Panc1 (cell line): ENCODE results near the gene THBS4. TPM values are rescaled to one million over a fixed set of nuclear protein-coding genes. Genes with fewer than 3 reads are reported as not detected.

Experiments used
- ATAC-seq: fragments of 200-7000 bp; cut with Tn5 transposase; 2 replicates; pipeline ENCODE4 v1.9.1; 2020; ENCODE audit warnings: mild to moderate bottlenecking, moderate library complexity
- BruUV-seq: library from RNA; stranded (reverse); fragments of 400-500 nt; replicated peaks from 2 replicates; lab custom pipeline; 2021; lab: Mats Ljungman, UMichigan
- CTCF ChIA-PET: fragments of 300-600 bp; sonication (Branson Sonifier 250); formaldehyde crosslinking; loops from one replicate; lab custom pipeline; 2022; ENCODE audit warnings: antibody characterized with exemption; lab: Charles Lee
- POLR2A ChIA-PET: fragments of 300-600 bp; sonication (Branson Sonifier 250); formaldehyde crosslinking; loops from one replicate; lab custom pipeline; 2022; ENCODE audit warnings: antibody characterized with exemption; lab: Charles Lee
- DNase-seq: peaks from one replicate; pipeline ENCODE4 v3.0.0-alpha.2; 2010; ENCODE audit warnings: low read depth, low spot score
- H3K27ac ChIP-seq: 2 replicates; pipeline ENCODE4 v1.5.1; 2011; ENCODE audit warnings: mild to moderate bottlenecking, low read length, inconsistent platforms
- H3K27me3 ChIP-seq: fragments of 200-500 bp; sonication (Bioruptor generic); 2 replicates; pipeline ENCODE4 v1.6.0; 2014; ENCODE audit warnings: low read length, inconsistent platforms; ENCODE audit not compliant: control insufficient read depth, insufficient read depth
- H3K36me3 ChIP-seq: fragments of 200-500 bp; sonication (Bioruptor generic); 2 replicates; pipeline ENCODE4 v1.5.1; 2014; ENCODE audit warnings: inconsistent platforms, mild to moderate bottlenecking, low read length, moderate library complexity; ENCODE audit not compliant: control insufficient read depth, insufficient read depth
- H3K4me1 ChIP-seq: 2 replicates; pipeline ENCODE4 v1.5.1; 2011; ENCODE audit warnings: inconsistent platforms, mild to moderate bottlenecking, low read length, moderate library complexity; ENCODE audit not compliant: control insufficient read depth, insufficient read depth
- H3K4me3 ChIP-seq, 2 experiments: 2 replicates each; pipeline ENCODE4 v1.5.1; 2011 to 2012; ENCODE audit warnings: low read depth in 2 of 2, low read length in 2 of 2, mild to moderate bottlenecking in 2 of 2, inconsistent platforms in 1 of 2, moderate library complexity in 1 of 2
- H3K9me3 ChIP-seq: fragments of 200-500 bp; sonication (Bioruptor generic); 2 replicates; pipeline ENCODE4 v1.5.1; 2014; ENCODE audit warnings: low read depth, mild to moderate bottlenecking, inconsistent platforms, low read length, moderate library complexity; ENCODE audit not compliant: control insufficient read depth, insufficient read depth
- CTCF ChIP-seq: fragments of 450-650 bp; IDR thresholded peaks from 2 replicates; pipeline ENCODE4 v1.5.1; 2017; ENCODE audit warnings: mild to moderate bottlenecking
- POLR2AphosphoS5 ChIP-seq: IDR thresholded peaks from 2 replicates; pipeline ENCODE4 v1.6.1; 2012; ENCODE audit warnings: mild to moderate bottlenecking, low read depth, low read length, moderate library complexity
- SIN3A ChIP-seq: IDR thresholded peaks from 2 replicates; pipeline ENCODE4 v1.6.1; 2012; ENCODE audit warnings: low read depth, mild to moderate bottlenecking, low read length, moderate library complexity, borderline replicate concordance; ENCODE audit not compliant: insufficient read depth
- TCF7L2 ChIP-seq: IDR thresholded peaks from 2 replicates; pipeline ENCODE4 v1.6.1; 2011; ENCODE audit warnings: mild to moderate bottlenecking, low read depth, low read length, inconsistent platforms
- in situ Hi-C: cut with HindIII; loops from 2 replicates; pipeline ENCODE4 v1.10.0; 2016; ENCODE audit warnings: low sequenced_read_pairs, low pct_unique_long_range_greater_than_20kb
- intact Hi-C: fragments of 100-400 bp; cut with micrococcal nuclease; formaldehyde crosslinking; loops from one replicate; pipeline ENCODE4 v1.10.0; 2022; ENCODE audit not compliant: unreplicated experiment
- total RNA-seq: library from RNA; stranded (reverse); gene quantifications from one replicate; pipeline ENCODE4 v1.2.1, GENCODE V29; 2021; ENCODE audit not compliant: unreplicated experiment
- TF ChIP-seq, protein P1 (sequence below), 2 experiments: IDR thresholded peaks; 2 replicates each; pipeline ENCODE4 v1.6.1; 2011 to 2012; ENCODE audit warnings: low read depth in 2 of 2, control low read depth in 1 of 2, low read length in 1 of 2, mild to moderate bottlenecking in 1 of 2, moderate library complexity in 1 of 2; ENCODE audit not compliant: insufficient read depth in 1 of 2

The THBS4 gene
- total RNA-seq, 1 experiment from 2014 or later: 0.31 TPM

GRCh38 chr5:80068246-80068636 lies 33.1 kb downstream of the THBS4 start:
- ChIA-PET CTCF (no interaction called here), POLR2A (no interaction called here)
- intact Hi-C loops: no loop called here
- Histone ChIP-seq H3K36me3 (no peaks in the 10 kb centered on the region), H3K9me3 (no peaks in the 10 kb centered on the region), H3K4me1 (no peaks in the 10 kb centered on the region), H3K4me3 (no peak overlapping the region), H3K27ac (no peak overlapping the region), H3K27me3 (peaks cover 5% of the 10 kb centered on the region)
- BruUV-seq: no TSS peak
- no peak for TF ChIP-seq TCF7L2
- TF ChIP-seq SIN3A: no peak
- no peak for TF ChIP-seq POLR2AphosphoS5
- TF ChIP-seq, protein P1, sequence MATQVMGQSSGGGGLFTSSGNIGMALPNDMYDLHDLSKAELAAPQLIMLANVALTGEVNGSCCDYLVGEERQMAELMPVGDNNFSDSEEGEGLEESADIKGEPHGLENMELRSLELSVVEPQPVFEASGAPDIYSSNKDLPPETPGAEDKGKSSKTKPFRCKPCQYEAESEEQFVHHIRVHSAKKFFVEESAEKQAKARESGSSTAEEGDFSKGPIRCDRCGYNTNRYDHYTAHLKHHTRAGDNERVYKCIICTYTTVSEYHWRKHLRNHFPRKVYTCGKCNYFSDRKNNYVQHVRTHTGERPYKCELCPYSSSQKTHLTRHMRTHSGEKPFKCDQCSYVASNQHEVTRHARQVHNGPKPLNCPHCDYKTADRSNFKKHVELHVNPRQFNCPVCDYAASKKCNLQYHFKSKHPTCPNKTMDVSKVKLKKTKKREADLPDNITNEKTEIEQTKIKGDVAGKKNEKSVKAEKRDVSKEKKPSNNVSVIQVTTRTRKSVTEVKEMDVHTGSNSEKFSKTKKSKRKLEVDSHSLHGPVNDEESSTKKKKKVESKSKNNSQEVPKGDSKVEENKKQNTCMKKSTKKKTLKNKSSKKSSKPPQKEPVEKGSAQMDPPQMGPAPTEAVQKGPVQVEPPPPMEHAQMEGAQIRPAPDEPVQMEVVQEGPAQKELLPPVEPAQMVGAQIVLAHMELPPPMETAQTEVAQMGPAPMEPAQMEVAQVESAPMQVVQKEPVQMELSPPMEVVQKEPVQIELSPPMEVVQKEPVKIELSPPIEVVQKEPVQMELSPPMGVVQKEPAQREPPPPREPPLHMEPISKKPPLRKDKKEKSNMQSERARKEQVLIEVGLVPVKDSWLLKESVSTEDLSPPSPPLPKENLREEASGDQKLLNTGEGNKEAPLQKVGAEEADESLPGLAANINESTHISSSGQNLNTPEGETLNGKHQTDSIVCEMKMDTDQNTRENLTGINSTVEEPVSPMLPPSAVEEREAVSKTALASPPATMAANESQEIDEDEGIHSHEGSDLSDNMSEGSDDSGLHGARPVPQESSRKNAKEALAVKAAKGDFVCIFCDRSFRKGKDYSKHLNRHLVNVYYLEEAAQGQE (IDR thresholded peaks at IDR 0.05; ENCODE audit: insufficient read depth in 1 of 2, low read depth in 2 of 2, low read length in 1 of 2): no peak
- TF ChIP-seq CTCF: no peak
- ATAC-seq (no peak), DNase-seq (no peak)
- in situ Hi-C loops: no loop called here

DNA sequence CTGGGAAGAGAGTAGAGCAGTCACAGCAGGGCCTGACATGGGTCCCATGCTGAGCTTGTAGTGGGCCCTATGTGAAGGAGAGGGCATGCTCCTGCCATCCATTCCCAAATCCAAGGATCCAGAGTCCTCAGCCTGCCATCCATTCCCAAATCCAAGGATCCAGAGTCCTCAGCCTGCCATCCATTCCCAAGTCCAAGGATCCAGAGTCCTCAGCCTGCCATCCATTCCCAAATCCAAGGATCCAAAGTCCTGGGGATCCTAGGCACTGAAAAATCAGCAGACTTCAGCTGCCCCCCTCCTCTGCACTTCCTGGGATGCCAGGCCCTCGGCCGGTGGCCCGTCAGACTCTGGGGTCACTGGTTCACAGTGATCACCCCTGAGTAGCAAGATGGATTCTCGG lies 33.6 kb downstream of the THBS4 start:
- ChIA-PET CTCF (no interaction called here), POLR2A (no interaction called here)
- H3K27ac ChIP-seq: no peak overlapping the region
- no peak for ATAC-seq
- no peak overlapping the region for H3K4me3 ChIP-seq
- no peak for DNase-seq
- TF ChIP-seq POLR2AphosphoS5 (no peak), SIN3A (no peak), CTCF (no peak), TCF7L2 (no peak)
- TF ChIP-seq, protein P1 (IDR thresholded peaks at IDR 0.05; ENCODE audit: insufficient read depth in 1 of 2, low read depth in 2 of 2, low read length in 1 of 2): no peak
- BruUV-seq: no TSS peak
- in situ Hi-C loops: no loop called here
- H3K4me1 ChIP-seq: no peaks in the 10 kb centered on the region
- H3K36me3 ChIP-seq: no peaks in the 10 kb centered on the region
- peaks cover 5% of the 10 kb centered on the region for H3K27me3 ChIP-seq
- intact Hi-C loops: no loop called here
- H3K9me3 ChIP-seq: no peaks in the 10 kb centered on the region
